Heart right ventricle (tissue), 16 donors: ENCODE results near the gene FRMD5. TPM values are rescaled to one million over a fixed set of nuclear protein-coding genes. Genes with fewer than 3 reads are reported as not detected.
A peak's percentile ranks its signal among the peaks of the same experiment; 100 is the strongest.

ENCODE experiments used
- ATAC-seq, 8 donors: fragments of 200-7000 bp; cut with Tn5 transposase; one replicate each; pipeline ENCODE4 v1.9.1; 2020; ENCODE audit warnings: mild to moderate bottlenecking in 8 of 8, moderate library complexity in 8 of 8, moderate number of reproducible peaks in 1 of 8
- DNase-seq, 2 donors: peaks; one replicate each; pipeline ENCODE4 v3.0.0-alpha.2; 2020
- H3K27ac ChIP-seq, 10 donors: fragments of 200-600 bp; sonication (generic) in 2 of 10; one replicate each; pipeline versions ENCODE4 v1.5.0 to v1.8.0; 2020 to 2022; ENCODE audit warnings: mild to moderate bottlenecking in 3 of 10
- H3K27me3 ChIP-seq, 7 donors: fragments of 200-600 bp; one replicate each; pipeline ENCODE4 v1.8.0; 2021 to 2022; ENCODE audit warnings: mild to moderate bottlenecking in 2 of 7
- H3K36me3 ChIP-seq, 9 donors: fragments of 200-600 bp; sonication (generic) in 1 of 9; one replicate each; pipeline versions ENCODE4 v1.5.0 to v1.8.0; 2020 to 2022; ENCODE audit warnings: mild to moderate bottlenecking in 2 of 9
- H3K4me1 ChIP-seq, 9 donors: fragments of 200-600 bp; sonication (generic) in 1 of 9; one replicate each; pipeline versions ENCODE4 v1.5.0 to v1.8.0; 2020 to 2022; ENCODE audit warnings: mild to moderate bottlenecking in 4 of 9
- H3K4me3 ChIP-seq, 10 donors: fragments of 200-600 bp; sonication (generic) in 2 of 10; one replicate each; pipeline versions ENCODE4 v1.5.0 to v1.8.0; 2020 to 2022; ENCODE audit warnings: mild to moderate bottlenecking in 7 of 10, moderate library complexity in 2 of 10
- H3K9me3 ChIP-seq, 11 donors: fragments of 200-600 bp in 10 of 11; sonication (generic) in 2 of 11; one replicate each; pipeline versions ENCODE4 v1.5.0 to v1.8.0; 2013 to 2022; ENCODE audit warnings: mild to moderate bottlenecking in 2 of 11, control low read depth in 1 of 11, moderate library complexity in 1 of 11
- WGBS, 2 donors: extraction: QIAGEN DNeasy Blood & Tissue Kit; methylation state at CpG; one replicate each; pipeline ENCODE4 v1.1.7; 2013; ENCODE audit warnings: inconsistent platforms in 1 of 2; 5-methylcytosine and 5-hydroxymethylcytosine counted together
- intact Hi-C, 10 donors: fragments of 100-400 bp; cut with DNase I; formaldehyde crosslinking; loops; one replicate each; pipeline versions ENCODE4 v1.11.1 to v1.14.2; 2022
- polyA plus RNA-seq, 2 donors: library from polyadenylated mRNA; stranded (reverse); fragments of 200-250 nt; gene quantifications; one replicate each; pipeline ENCODE4 v1.2.3, GENCODE V29; 2013
- total RNA-seq, 10 donors: library from RNA; stranded (reverse); fragmentation: NEBNext Ultra II Directional in 3 of 10; extraction: Animal tissue kit (Norgen Biotek cat#: 25700) in 3 of 10; gene quantifications; one replicate each; pipeline versions ENCODE4 v1.2.1 to v1.2.4, GENCODE V29; 2021 to 2023
- TF ChIP-seq, protein P1 (sequence below), 9 donors: fragments of 200-600 bp; sonication (generic) in 2 of 9; IDR thresholded peaks; one replicate each; pipeline versions ENCODE4 v1.5.0 to v1.8.0; 2021 to 2022; ENCODE audit warnings: antibody characterized with exemption in 9 of 9, mild to moderate bottlenecking in 5 of 9, moderate library complexity in 1 of 9
- donor health status: Arrhythmogenic right ventricular cardiomyopathy.
- donor health status: ischemic (EF 13 %, LVEDD 7.1; RV severe dilation, severe dysfunction).
- donor health status: healthy with polysubstance abuse.
- donor health status: DM: no; HTN: yes; CAD: no.
- donor health status: DM: no; HTN: no; CAD: no.
- donor health status: ischemic (EF 25% LVEDD 6.9; RV normal size, moderate dysfunction).
- donor health status: ischemic (EF 25% LVEDD 5.7; RV mildly dilated, moderate dysfunction).
- donor health status: healthy.
- donor health status: DM: yes; HTN: yes; CAD: no.
- donor health status: Ischemic cardiomyopathy.
- donor health status: ischemic (EF 35%, LVEDD 5.7; RV mildly dilated, moderate dysfunction).
- donor health status: nonischemic (EF 11% LVEDD 7.7; RV severe dilation, severe dysfunction).
- donor health status: DM: yes; HTN: yes; CAD: no.
- donor health status: PGD.
- donor health status: ischemic (EF 29% LVEDD 5.4; RV normal size, mild dysfunction).
- donor health status: nonischemic (EF 23%, LVEDD 6.1; RV moderate dilation, normal function).

Gene FRMD5
- total and polyA plus RNA-seq, 12 donors, result 7.2 to 86.3 (median 55.3) TPM

DNA sequence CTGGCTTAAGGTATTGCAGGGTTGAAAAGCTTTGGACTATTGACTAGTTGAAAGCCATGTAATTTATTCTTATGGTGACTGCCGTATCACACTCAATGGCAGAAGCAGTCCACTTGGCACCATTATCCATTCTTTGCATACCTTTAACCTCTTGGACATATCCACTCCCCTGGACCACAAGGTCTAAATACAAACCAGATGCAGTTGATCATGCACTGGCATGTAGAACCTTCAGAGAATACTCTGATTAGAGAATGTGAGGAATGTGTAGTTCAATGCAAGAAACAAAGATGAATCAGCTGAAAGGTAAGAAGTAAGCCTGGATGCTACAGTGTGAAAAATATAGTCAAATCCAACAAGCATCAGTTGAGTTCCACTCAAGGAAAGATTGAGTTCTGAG is 93.1 kb downstream of the FRMD5 start:
- Histone ChIP-seq H3K27ac (no peak overlapping the region), H3K36me3 (no peaks in the 10 kb centered on the region), H3K4me3 (no peak overlapping the region), H3K27me3 (no peaks in the 10 kb centered on the region), H3K4me1 (peaks cover 0 to 20% (median 10%) of the 10 kb centered on the region in 9 donors), H3K9me3 (no peaks in the 10 kb centered on the region)
- DNase-seq (no peak), ATAC-seq (peak in 1 of 8 donors; percentile 30)
- TF ChIP-seq, protein P1, sequence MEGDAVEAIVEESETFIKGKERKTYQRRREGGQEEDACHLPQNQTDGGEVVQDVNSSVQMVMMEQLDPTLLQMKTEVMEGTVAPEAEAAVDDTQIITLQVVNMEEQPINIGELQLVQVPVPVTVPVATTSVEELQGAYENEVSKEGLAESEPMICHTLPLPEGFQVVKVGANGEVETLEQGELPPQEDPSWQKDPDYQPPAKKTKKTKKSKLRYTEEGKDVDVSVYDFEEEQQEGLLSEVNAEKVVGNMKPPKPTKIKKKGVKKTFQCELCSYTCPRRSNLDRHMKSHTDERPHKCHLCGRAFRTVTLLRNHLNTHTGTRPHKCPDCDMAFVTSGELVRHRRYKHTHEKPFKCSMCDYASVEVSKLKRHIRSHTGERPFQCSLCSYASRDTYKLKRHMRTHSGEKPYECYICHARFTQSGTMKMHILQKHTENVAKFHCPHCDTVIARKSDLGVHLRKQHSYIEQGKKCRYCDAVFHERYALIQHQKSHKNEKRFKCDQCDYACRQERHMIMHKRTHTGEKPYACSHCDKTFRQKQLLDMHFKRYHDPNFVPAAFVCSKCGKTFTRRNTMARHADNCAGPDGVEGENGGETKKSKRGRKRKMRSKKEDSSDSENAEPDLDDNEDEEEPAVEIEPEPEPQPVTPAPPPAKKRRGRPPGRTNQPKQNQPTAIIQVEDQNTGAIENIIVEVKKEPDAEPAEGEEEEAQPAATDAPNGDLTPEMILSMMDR (IDR thresholded peaks at IDR 0.05), result no peak
- intact Hi-C loops, result loop anchor here in 1 of 10 donors (5.0 kb wide), 1 partner anchor 700 kb away; no protein-coding TSS in a partner anchor
- WGBS, 2 donors, result 55 to 61% methylated on average over 1 of the region's 1 CpG

DNA sequence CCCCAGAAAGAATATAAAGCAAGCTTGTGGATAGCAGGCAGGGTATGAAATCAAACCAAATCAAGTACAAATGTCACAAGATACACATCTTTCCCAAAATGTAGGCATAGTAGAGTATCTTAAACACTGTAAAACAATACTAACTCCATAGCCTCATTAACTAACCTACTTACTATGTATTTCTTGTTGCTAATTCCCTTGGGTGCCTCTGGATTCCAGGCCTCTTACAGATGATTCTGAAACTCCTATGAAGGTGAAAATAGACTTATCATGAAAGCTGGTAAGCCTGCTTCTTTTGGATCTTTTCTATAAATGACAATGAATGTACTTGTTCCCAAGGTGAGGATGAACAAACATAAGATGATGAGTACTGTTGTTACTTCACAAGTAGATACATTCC is 93.8 kb downstream of the FRMD5 start:
- TF ChIP-seq, protein P1 (IDR thresholded peaks at IDR 0.05), result no peak
- Histone ChIP-seq H3K36me3 (no peaks in the 10 kb centered on the region), H3K4me1 (peaks cover 0 to 20% (median 10%) of the 10 kb centered on the region in 9 donors), H3K4me3 (no peak overlapping the region), H3K27me3 (no peaks in the 10 kb centered on the region), H3K27ac (no peak overlapping the region), H3K9me3 (no peaks in the 10 kb centered on the region)
- intact Hi-C loops, result loop anchor here in 1 of 10 donors (5.0 kb wide), 1 partner anchor 701 kb away; no protein-coding TSS in a partner anchor
- DNase-seq (no peak), ATAC-seq (no peak)

DNA sequence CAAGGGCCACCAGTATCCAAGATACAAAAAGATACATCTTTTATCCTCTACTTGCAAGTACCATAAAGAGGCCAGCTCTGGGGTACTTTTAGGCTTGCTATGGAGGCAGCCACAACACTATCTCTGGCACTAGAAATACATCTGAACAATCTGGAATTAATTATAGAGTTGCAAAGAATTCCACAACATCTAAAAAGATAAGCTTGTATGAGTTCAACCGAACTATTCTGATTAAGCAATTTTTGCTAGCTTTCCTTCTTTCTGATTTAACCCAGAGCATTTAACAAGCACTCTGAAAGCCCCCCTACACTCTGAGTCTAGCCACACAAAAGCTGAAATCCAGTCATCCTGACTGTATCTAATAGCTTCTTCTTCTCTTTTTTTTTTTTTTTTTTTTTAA is 95.4 kb downstream of the FRMD5 start:
- peaks cover 0 to 20% (median 10%) of the 10 kb centered on the region in 9 donors for H3K4me1 ChIP-seq
- ATAC-seq, result no peak

DNA sequence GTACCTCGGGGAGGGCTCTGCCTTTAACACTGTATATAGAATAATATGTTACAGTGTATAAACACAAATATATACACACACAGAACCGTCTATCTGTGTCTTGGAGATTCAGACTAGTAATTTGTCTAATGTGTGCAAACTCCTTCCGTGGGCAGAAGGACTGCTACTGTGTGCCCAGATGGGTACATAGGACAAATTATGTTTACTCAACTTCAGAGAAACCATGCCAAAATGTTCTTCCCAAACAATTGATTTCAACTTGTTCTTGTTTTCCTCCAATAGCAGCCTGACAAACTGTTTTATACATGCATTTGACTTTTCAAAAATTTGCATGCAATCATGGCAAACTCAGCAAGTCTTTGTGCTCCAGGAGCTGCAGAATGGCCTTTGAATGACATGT is 97.5 kb downstream of the FRMD5 start:
- Histone ChIP-seq H3K4me1 (peaks cover 0 to 12% (median 6%) of the 10 kb centered on the region in 9 donors), H3K4me3 (no peak overlapping the region), H3K36me3 (no peaks in the 10 kb centered on the region), H3K9me3 (no peaks in the 10 kb centered on the region), H3K27ac (no peak overlapping the region), H3K27me3 (no peaks in the 10 kb centered on the region)
- DNase-seq, result no peak
- WGBS, 2 donors, result 34 to 46% methylated on average over 3 of the region's 3 CpGs
- no peak for ATAC-seq
- intact Hi-C loops, result no loop called here
- TF ChIP-seq, protein P1 (IDR thresholded peaks at IDR 0.05), result no peak

More for the DNA sequence above, 95.4 kb downstream of the FRMD5 start:
- DNase-seq, result no peak
- TF ChIP-seq, protein P1 (IDR thresholded peaks at IDR 0.05), result no peak
- intact Hi-C loops, result loop anchor here in 1 of 10 donors (5.0 kb wide), 1 partner anchor 703 kb away; no protein-coding TSS in a partner anchor
- Histone ChIP-seq H3K36me3 (no peaks in the 10 kb centered on the region), H3K9me3 (no peaks in the 10 kb centered on the region), H3K27me3 (no peaks in the 10 kb centered on the region), H3K27ac (no peak overlapping the region), H3K4me3 (no peak overlapping the region)
- 24 to 51% methylated on average over 1 of the region's 1 CpG for WGBS, 2 donors
